GM18867 (cell line): Measurements from ENCODE around the gene ENTPD7.

Source experiments
- ATAC-seq: cut with Tn5 transposase; IDR thresholded peaks from one replicate; pipeline ENCODE4 v1.9.1; 2021; ENCODE audit warnings: mild to moderate bottlenecking, moderate library complexity; ENCODE audit not compliant: unreplicated experiment

ENTPD7 gene

DNA sequence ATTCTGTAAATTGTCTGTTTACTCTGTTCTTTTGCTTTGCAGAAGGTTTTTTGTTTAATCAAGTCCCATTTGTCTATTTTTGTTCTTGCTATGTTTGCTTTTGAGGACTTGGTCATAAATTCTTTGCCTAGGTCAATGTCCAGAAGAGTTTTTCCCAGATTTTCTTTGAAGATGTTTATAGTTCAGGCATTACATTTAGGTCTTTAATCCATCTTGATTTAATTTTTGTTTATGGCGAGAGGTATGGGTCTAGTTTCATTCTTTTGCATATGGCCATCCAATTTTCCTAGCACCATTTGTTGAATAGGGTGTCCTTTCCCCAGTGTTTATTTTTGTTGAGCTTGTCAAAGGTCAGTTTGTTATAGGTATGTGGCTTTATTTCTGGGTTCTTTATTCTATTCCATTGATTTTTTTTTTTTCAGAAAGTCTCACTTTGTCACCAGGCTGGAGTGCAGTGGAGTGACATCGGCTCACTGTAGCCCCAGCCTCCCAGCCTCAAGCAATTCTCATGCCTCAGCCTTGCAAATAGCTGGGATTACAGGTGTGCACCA lies 11.6 kb upstream of the ENTPD7 start:
- no peak for ATAC-seq

GRCh38 chr10:99648717-99649116 lies 10.6 kb upstream of the ENTPD7 start:
- ATAC-seq, result no peak

- no peak for ATAC-seq
Measured at GRCh38 chr10:99652800-99653390, 6.4 kb upstream of the ENTPD7 start.

GRCh38 chr10:99654390-99655175 lies 4.7 kb upstream of the ENTPD7 start:
- no peak for ATAC-seq

DNA sequence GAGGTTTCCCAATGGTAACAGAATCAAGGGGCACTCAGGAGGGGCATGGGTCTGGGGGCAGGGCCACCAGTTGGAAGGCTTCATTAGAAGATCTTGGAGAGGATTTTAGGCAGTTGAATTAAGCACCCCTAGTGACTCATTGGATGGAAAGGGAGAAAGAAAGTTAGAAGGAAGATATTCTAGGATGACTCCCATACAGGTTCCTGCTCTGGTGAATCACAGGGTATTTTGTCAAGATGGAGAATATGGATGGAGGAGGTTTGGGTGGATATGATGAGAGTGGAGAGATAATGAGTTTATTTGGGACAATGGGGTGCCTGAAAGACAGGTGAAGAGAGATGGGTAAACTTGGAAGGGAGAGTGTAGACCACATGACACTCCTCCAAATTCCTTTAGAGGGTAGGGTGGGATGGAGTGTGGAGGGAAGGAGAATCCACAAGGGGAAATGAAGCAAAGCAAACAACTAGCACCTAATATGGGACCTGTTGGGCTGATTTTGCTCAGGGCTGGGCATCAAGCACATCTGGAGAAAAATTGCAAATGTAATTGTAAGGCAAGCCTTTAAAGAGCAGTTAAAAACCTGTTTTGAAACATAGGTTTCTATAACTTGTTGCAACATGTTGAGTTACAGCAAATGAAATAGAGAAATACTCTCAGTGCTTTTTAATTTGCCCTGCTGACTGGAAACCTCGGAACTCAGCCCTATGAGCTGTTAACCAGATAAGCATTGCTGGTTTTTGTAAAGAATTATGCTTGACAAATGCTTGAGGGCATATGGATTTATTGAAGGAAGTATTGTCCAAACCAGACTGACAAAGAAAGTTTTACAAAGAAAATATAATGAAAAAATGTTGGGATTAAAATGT lies 2.9 kb upstream of the ENTPD7 start:
- no peak for ATAC-seq

DNA sequence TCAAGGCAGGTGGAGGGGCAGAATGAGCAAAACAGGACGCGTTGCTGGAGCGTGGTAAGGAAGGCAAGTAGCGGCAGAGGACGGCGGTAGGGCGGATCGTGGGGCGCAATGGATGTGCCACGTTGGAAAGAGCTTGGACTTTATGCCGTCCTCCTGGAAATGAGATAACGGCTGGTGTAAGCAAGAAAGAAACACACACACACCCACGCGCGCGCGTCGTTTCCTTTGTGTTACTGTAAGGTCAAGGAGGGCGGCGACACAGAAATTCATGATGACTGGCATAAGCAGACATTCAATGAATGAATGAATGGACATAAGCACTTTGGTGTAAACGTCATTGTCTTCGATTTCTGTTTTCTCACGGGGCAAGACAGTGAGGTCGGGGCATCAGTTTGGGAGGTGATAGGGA lies 683 bp upstream of the ENTPD7 start:
- ATAC-seq, result no peak

GRCh38 chr10:99659868-99660366 lies 608 bp downstream of the ENTPD7 start:
- ATAC-seq, result no peak

GRCh38 chr10:99660662-99661376 lies 1.5 kb downstream of the ENTPD7 start:
- no peak for ATAC-seq

GRCh38 chr10:99661377-99661763 lies 2.1 kb downstream of the ENTPD7 start:
- no peak for ATAC-seq

GRCh38 chr10:99665304-99665703 lies 6.0 kb downstream of the ENTPD7 start:
- no peak for ATAC-seq

DNA sequence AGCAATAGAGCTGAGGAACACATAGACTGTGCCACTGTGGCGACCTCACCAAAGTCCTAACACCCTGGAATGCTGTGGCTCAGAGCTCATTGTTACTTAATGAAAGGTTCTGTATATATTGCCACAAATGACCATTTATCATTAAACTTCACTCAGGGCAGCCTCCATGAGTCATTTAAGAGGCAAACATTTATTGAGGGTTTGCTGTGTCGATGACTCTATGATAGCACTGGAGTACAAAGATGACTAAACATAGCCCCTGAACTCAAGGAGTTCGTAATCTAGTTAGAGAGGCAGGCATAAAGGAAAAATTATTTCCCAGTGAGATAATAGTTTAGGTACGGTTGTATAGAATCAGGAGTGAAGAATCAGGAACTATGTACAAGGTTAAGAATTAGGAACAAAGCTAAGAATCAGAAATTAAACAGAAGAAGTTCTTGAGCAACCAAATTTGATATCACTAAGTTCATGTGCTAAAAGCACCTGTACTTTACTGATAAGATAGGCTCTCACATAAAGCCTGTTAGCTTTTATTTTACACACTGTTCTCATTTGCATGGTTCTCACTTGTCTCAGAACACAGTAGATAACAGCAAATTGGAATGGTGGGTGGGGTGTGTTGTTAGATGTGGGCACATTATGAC lies 7.9 kb downstream of the ENTPD7 start:
- ATAC-seq, result no peak

- ATAC-seq, result no peak
Measured at GRCh38 chr10:99671386-99671785, 12.1 kb downstream of the ENTPD7 start.

DNA sequence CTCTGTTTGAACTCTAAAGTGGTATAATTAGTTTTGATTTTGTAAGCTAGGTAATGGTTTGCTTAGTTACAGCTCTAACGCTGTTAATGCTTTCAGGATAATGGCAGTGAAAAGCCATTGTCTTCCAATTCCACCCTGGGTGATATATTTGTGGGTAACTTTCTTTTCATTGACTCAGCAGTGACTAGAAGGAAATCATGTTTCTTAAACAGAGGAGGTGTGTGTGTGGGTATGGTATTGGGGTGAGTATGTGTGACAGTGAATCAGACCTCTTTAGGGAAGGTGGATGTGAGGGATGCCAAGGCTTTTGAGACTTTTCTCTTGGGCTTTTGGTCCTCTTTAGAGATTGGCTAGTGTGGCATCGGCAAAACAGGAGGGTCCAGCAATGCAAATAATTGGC lies 13.6 kb downstream of the ENTPD7 start:
- ATAC-seq, result no peak

DNA sequence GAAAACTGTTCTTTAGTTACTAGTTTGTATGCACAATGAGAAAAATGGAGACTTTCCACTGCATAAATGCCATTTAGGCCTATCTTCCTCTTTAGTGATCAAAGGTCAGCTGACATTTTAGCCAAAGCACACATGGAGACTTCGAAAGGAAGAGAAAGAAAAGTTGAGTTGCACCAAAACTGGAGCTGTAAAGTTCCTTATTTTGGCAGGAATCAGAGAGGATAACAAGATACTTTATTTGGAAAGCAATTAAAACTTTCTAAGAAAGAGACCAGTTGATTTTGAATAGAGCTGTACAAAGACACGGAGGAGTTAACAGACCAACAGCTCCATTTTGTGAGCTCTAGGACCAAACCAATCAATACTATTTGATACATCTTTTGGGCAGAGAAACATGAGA lies 14.2 kb downstream of the ENTPD7 start:
- no peak for ATAC-seq

DNA sequence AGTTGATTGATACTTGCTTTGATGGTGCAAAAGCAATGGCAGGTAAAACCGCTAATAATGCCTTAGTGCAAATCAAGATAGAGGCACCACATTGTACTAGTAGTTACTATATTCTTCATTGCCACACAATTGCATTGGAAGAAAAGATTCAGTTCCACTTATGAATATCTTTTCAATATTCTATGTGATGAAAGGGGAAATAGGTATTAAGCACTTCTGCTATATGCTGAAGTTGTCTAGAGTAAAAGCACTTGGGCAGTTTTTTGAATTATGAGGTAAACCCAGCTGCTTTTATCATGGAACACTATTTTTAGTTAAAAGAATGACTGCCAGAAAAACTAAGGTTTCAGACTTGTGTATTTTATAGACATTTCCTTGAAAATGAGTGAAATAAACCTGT lies 15.5 kb downstream of the ENTPD7 start:
- ATAC-seq, result no peak

GRCh38 chr10:99676426-99676825 lies 17.1 kb downstream of the ENTPD7 start:
- ATAC-seq, result no peak

- ATAC-seq, result no peak
Measured at GRCh38 chr10:99676895-99677294, 17.6 kb downstream of the ENTPD7 start.

DNA sequence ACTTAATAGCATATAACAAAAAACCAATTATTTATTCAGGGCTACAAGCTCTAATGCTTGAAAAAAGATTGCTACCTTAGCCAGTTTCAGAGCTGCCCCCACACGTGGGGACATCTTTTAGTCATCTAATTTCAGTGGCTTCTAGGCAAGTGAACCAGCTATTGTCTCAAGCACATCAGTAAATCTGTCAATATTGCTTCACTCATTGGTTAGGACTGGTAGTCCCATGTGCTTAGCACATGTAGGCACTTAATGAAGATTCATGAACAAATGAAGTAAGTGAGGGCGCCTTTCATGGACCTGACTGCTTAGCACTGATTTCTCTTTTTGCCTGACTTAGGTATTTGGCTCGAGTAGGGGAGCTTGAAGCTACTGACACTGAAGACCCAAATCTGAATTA lies 19.6 kb downstream of the ENTPD7 start:
- no peak for ATAC-seq

DNA sequence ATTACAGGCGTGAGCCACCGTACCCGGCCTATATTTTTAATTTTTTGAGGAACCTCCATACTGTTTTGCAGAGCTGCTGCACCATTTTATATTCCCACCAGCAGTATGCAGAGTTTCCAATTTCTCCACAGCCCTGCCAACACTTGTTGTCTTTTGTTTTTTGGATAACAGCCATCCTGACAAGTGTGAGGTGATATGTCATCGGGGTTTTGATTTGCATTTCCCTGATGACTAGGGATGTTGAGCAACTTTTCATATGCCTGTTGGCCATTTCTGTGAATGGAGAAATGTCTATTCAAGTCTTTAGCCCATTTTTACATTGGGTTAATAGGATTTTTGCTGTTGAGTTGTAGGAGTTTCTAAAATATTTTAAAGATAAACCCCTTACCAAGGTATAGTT lies 22.2 kb downstream of the ENTPD7 start:
- no peak for ATAC-seq

GRCh38 chr10:99682032-99682431 lies 22.7 kb downstream of the ENTPD7 start:
- ATAC-seq, result no peak
